IPS DF 4.7 (cell line): ENCODE data around the gene TFAP2D.

Experiments
- DNase-seq: peaks from one replicate; pipeline ENCODE4 v3.0.0-alpha.2; 2013; ENCODE audit warnings: low spot score; ENCODE audit errors: extremely low read depth

Gene TFAP2D

GRCh38 chr6:50718566-50718965 is 5.2 kb downstream of the TFAP2D start:
- no peak for DNase-seq

GRCh38 chr6:50720623-50721022 is 7.3 kb downstream of the TFAP2D start:
- DNase-seq, result no peak

GRCh38 chr6:50721978-50722377 is 8.7 kb downstream of the TFAP2D start:
- no peak for DNase-seq

GRCh38 chr6:50722829-50723554 is 9.7 kb downstream of the TFAP2D start:
- no peak for DNase-seq

GRCh38 chr6:50724381-50725124 is 11.2 kb downstream of the TFAP2D start:
- DNase-seq, result no peak

GRCh38 chr6:50734488-50734887 is 21.2 kb downstream of the TFAP2D start:
- DNase-seq, result no peak

- no peak for DNase-seq
These were observed 28.8 kb downstream of the TFAP2D start for GRCh38 chr6:50742161-50742560.

- DNase-seq, result no peak
These were observed 31.6 kb downstream of the TFAP2D start for GRCh38 chr6:50744976-50745375.

GRCh38 chr6:50762798-50763197 is 49.5 kb downstream of the TFAP2D start:
- DNase-seq, result no peak

GRCh38 chr6:50778696-50779095 is 65.4 kb downstream of the TFAP2D start:
- no peak for DNase-seq

- DNase-seq, result no peak
These were observed 67.1 kb downstream of the TFAP2D start for GRCh38 chr6:50780382-50780781.

GRCh38 chr6:50785921-50786320 is 72.6 kb downstream of the TFAP2D start:
- no peak for DNase-seq

GRCh38 chr6:50791900-50792508 is 78.7 kb downstream of the TFAP2D start:
- DNase-seq, result peak; percentile 41

- DNase-seq, result no peak
These were observed 79.4 kb downstream of the TFAP2D start for GRCh38 chr6:50792771-50793170.

- DNase-seq, result no peak
These were observed 82.2 kb downstream of the TFAP2D start for GRCh38 chr6:50795574-50795973.

- no peak for DNase-seq
These were observed 91.0 kb downstream of the TFAP2D start for GRCh38 chr6:50804283-50804682.

- no peak for DNase-seq
These were observed 93.7 kb downstream of the TFAP2D start for GRCh38 chr6:50807035-50807434.

GRCh38 chr6:50815436-50816114 is 102.2 kb downstream of the TFAP2D start:
- no peak for DNase-seq

GRCh38 chr6:50816115-50816675 is 102.9 kb downstream of the TFAP2D start:
- no peak for DNase-seq

GRCh38 chr6:50816947-50817645 is 103.8 kb downstream of the TFAP2D start:
- no peak for DNase-seq

- no peak for DNase-seq
These were observed 104.3 kb downstream of the TFAP2D start for GRCh38 chr6:50817646-50817950.
